ENCODE results near the gene ELOB.

ELOB gene

DNA sequence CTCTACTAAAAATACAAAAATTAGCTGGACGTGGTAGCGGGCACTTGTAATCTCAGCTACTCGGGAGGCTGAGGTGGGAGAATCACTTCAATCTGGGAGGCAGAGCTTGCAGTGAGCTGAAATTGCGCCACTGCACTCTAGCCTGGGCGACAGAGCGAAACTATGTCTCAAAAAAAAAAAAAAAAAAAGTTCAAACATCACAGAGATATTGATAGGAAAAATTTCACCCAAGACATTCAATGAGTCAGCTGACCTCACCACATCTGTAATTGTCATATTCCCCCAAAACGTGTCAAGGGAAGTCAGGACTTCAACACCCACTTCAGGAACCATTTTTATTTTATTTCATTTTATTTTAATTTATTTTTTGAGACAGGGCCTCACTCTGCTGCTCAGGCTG, 49.0 kb downstream of the ELOB start:
- no peak for DNase-seq
- Histone ChIP-seq H3K27me3 (ENCODE audit: control insufficient read depth in 1 of 2, insufficient read depth in 1 of 2, low read length in 2 of 2) (peaks cover 15 to 19% of the 10 kb centered on the region in 2 experiments), H3K36me3 (ENCODE audit: control insufficient read depth in 1 of 2, insufficient read depth in 2 of 2, low read depth in 1 of 2, low read length in 2 of 2) (no peaks in the 10 kb centered on the region), H3K4me3 (ENCODE audit: insufficient read depth in 1 of 2, low read depth in 1 of 2, low read length in 2 of 2) (no peak overlapping the region), H3K9ac (ENCODE audit: low read length) (no peak overlapping the region), H3K14ac (ENCODE audit: low read length in 2 of 2) (no peak overlapping the region), H2BK5ac (ENCODE audit: low read depth, low read length, poor library complexity, severe bottlenecking) (no peak overlapping the region), H2BK15ac (ENCODE audit: low read depth, poor library complexity, severe bottlenecking) (no peak overlapping the region), H3K79me1 (replicated peaks; ENCODE audit: low read length, poor library complexity, severe bottlenecking) (no peaks in the 10 kb centered on the region), H4K8ac (ENCODE audit: low read length) (no peak overlapping the region), H3K9me3 (ENCODE audit: control insufficient read depth, low read length) (no peaks in the 10 kb centered on the region), H3K23ac (ENCODE audit: low read length in 2 of 2) (no peak overlapping the region), H3K4ac (ENCODE audit: low read depth in 1 of 2, low read length in 2 of 2) (no peak overlapping the region), H2BK120ac (ENCODE audit: low read depth, low read length) (no peak overlapping the region), H3K18ac (ENCODE audit: low read depth in 1 of 2, low read length in 2 of 2) (no peak overlapping the region), H3K4me2 (ENCODE audit: low read length, poor library complexity, severe bottlenecking) (no peak overlapping the region), H4K91ac (ENCODE audit: low read length) (no peak overlapping the region), H3K27ac (ENCODE audit: low read length, poor library complexity, severe bottlenecking) (no peak overlapping the region), H2BK12ac (ENCODE audit: low read length in 2 of 2) (no peak overlapping the region), H2AFZ (ENCODE audit: low read depth, low read length) (no peak overlapping the region), H3K4me1 (ENCODE audit: control insufficient read depth, insufficient read depth, low read depth, low read length) (no peaks in the 10 kb centered on the region), H2AK5ac (ENCODE audit: low read length, severe bottlenecking) (no peak overlapping the region)
- 95% methylated on average over 7 of the region's 7 CpGs for WGBS

DNA sequence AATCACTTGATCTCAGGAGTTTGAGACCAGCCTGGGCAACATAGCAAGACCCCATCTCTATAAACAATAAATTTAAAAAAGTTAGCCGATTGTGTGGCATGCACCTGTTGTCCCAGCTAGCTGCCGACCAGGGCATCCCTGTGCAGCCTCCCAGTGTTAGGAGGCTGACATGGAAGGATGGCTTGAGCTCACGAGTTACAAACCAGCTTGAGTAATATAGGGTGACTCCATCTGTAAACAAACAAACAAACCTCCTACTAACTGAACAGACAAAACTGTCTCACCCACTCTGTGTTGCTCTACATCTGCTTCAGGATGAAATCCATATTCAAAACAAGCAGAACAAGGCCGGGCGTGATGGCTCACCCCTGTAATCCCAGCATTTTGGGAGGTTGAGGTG, 50.2 kb downstream of the ELOB start:
- Histone ChIP-seq H4K91ac (ENCODE audit: low read length) (no peak overlapping the region), H2AK5ac (ENCODE audit: low read length, severe bottlenecking) (no peak overlapping the region), H2AFZ (ENCODE audit: low read depth, low read length) (no peak overlapping the region), H3K27ac (ENCODE audit: low read length, poor library complexity, severe bottlenecking) (no peak overlapping the region), H3K4ac (ENCODE audit: low read depth in 1 of 2, low read length in 2 of 2) (no peak overlapping the region), H3K9ac (ENCODE audit: low read length) (no peak overlapping the region), H2BK120ac (ENCODE audit: low read depth, low read length) (no peak overlapping the region), H2BK15ac (ENCODE audit: low read depth, poor library complexity, severe bottlenecking) (no peak overlapping the region), H3K14ac (ENCODE audit: low read length in 2 of 2) (no peak overlapping the region), H3K27me3 (ENCODE audit: control insufficient read depth in 1 of 2, insufficient read depth in 1 of 2, low read length in 2 of 2) (peaks cover 12 to 19% of the 10 kb centered on the region in 2 experiments), H2BK5ac (ENCODE audit: low read depth, low read length, poor library complexity, severe bottlenecking) (no peak overlapping the region), H3K36me3 (ENCODE audit: control insufficient read depth in 1 of 2, insufficient read depth in 2 of 2, low read depth in 1 of 2, low read length in 2 of 2) (no peaks in the 10 kb centered on the region), H4K8ac (ENCODE audit: low read length) (no peak overlapping the region), H2BK12ac (ENCODE audit: low read length in 2 of 2) (no peak overlapping the region), H3K4me1 (ENCODE audit: control insufficient read depth, insufficient read depth, low read depth, low read length) (no peaks in the 10 kb centered on the region), H3K4me3 (ENCODE audit: insufficient read depth in 1 of 2, low read depth in 1 of 2, low read length in 2 of 2) (no peak overlapping the region), H3K23ac (ENCODE audit: low read length in 2 of 2) (no peak overlapping the region), H3K79me1 (replicated peaks; ENCODE audit: low read length, poor library complexity, severe bottlenecking) (no peaks in the 10 kb centered on the region), H3K9me3 (ENCODE audit: control insufficient read depth, low read length) (no peaks in the 10 kb centered on the region), H3K18ac (ENCODE audit: low read depth in 1 of 2, low read length in 2 of 2) (no peak overlapping the region), H3K4me2 (ENCODE audit: low read length, poor library complexity, severe bottlenecking) (no peak overlapping the region)
- no peak for DNase-seq
- 96% methylated on average over 5 of the region's 5 CpGs for WGBS

DNA sequence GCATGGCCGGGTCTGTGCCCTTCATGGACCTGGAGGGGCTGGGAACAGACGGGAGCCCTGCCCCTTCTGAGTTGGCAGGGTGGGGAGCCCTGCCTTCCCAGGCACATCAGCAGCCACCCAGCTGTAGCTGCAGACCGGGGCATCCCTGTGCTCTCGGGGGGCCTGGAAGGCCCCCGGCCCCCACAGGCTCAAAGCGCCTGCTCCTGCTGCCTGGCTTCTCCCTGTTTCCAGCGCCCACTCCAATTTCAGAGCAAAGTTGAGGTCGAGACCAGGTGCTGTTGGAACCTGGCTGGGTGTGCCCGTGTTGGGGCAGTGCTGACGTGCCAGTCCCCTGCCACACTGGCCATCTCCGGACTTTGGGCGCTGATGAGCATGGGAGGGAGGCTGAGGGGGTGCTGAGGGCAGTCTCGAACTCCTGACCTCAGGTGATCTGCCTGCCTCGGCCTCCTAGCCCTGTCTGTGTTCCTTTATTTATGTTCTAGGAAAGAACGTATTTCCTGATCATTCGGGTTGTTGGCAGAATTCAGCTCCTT, 52.2 kb downstream of the ELOB start:
- H3K4me1 ChIP-seq (ENCODE audit: control insufficient read depth, insufficient read depth, low read depth, low read length), result peaks cover 7% of the 10 kb centered on the region
- no peak overlapping the region for H2AK5ac ChIP-seq (ENCODE audit: low read length, severe bottlenecking)
- H3K4ac ChIP-seq (ENCODE audit: low read depth in 1 of 2, low read length in 2 of 2), result no peak overlapping the region
- 92% methylated on average over 16 of the region's 16 CpGs for WGBS
- no peak overlapping the region for H2AFZ ChIP-seq (ENCODE audit: low read depth, low read length)
- H2BK120ac ChIP-seq (ENCODE audit: low read depth, low read length), result no peak overlapping the region
- no peak overlapping the region for H3K4me2 ChIP-seq (ENCODE audit: low read length, poor library complexity, severe bottlenecking)
- no peak overlapping the region for H3K14ac ChIP-seq (ENCODE audit: low read length in 2 of 2)
- no peak overlapping the region for H2BK15ac ChIP-seq (ENCODE audit: low read depth, poor library complexity, severe bottlenecking)
- H3K18ac ChIP-seq (ENCODE audit: low read depth in 1 of 2, low read length in 2 of 2), result no peak overlapping the region
- H3K9me3 ChIP-seq (ENCODE audit: control insufficient read depth, low read length), result no peaks in the 10 kb centered on the region
- no peak overlapping the region for H3K9ac ChIP-seq (ENCODE audit: low read length)
- peaks cover 6 to 11% of the 10 kb centered on the region in 2 experiments for H3K27me3 ChIP-seq (ENCODE audit: control insufficient read depth in 1 of 2, insufficient read depth in 1 of 2, low read length in 2 of 2)
- H3K23ac ChIP-seq (ENCODE audit: low read length in 2 of 2), result no peak overlapping the region
- DNase-seq, result no peak
- H4K91ac ChIP-seq (ENCODE audit: low read length), result no peak overlapping the region
- H4K8ac ChIP-seq (ENCODE audit: low read length), result no peak overlapping the region
- H2BK12ac ChIP-seq (ENCODE audit: low read length in 2 of 2), result no peak overlapping the region
- H3K79me1 ChIP-seq (replicated peaks; ENCODE audit: low read length, poor library complexity, severe bottlenecking), result no peaks in the 10 kb centered on the region
- no peak overlapping the region for H3K4me3 ChIP-seq (ENCODE audit: insufficient read depth in 1 of 2, low read depth in 1 of 2, low read length in 2 of 2)
- H3K27ac ChIP-seq (ENCODE audit: low read length, poor library complexity, severe bottlenecking), result no peak overlapping the region
- no peaks in the 10 kb centered on the region for H3K36me3 ChIP-seq (ENCODE audit: control insufficient read depth in 1 of 2, insufficient read depth in 2 of 2, low read depth in 1 of 2, low read length in 2 of 2)
- no peak overlapping the region for H2BK5ac ChIP-seq (ENCODE audit: low read depth, low read length, poor library complexity, severe bottlenecking)

DNA sequence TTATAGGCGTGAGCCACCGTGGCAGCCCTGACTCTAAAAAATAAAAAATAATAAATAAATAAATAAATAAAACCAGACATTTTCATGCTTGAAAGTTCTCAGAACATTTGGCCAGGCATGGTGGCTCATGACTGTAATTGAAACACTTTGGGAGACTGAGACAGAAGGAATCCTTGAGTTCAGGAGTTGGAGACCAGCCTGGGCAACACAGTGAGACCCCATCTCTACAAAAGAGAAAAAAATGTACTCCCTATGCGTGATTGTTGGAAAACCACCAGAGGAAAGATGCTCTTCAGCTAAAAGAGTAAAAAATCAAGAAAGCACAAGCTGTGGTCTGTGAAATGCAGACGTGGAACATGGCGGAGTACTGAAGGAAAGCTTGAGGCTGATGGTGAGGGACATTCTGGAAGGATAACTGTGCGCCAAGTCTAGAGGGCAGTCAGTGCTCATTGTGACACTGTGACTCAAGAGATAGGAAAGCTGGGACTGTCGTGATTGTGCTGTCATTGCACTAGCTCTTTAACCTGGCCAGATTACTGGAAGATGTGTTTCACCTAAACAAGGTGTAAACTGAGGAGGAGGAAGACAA, 52.9 kb downstream of the ELOB start:
- peaks cover 14% of the 10 kb centered on the region for H3K4me1 ChIP-seq (ENCODE audit: control insufficient read depth, insufficient read depth, low read depth, low read length)
- no peak overlapping the region for H3K27ac ChIP-seq (ENCODE audit: low read length, poor library complexity, severe bottlenecking)
- no peak overlapping the region for H3K18ac ChIP-seq (ENCODE audit: low read depth in 1 of 2, low read length in 2 of 2)
- no peak overlapping the region for H3K4me2 ChIP-seq (ENCODE audit: low read length, poor library complexity, severe bottlenecking)
- H3K4me3 ChIP-seq (ENCODE audit: insufficient read depth in 1 of 2, low read depth in 1 of 2, low read length in 2 of 2), result no peak overlapping the region
- H2AK5ac ChIP-seq (ENCODE audit: low read length, severe bottlenecking), result no peak overlapping the region
- H4K91ac ChIP-seq (ENCODE audit: low read length), result no peak overlapping the region
- H2BK5ac ChIP-seq (ENCODE audit: low read depth, low read length, poor library complexity, severe bottlenecking), result no peak overlapping the region
- H2BK120ac ChIP-seq (ENCODE audit: low read depth, low read length), result no peak overlapping the region
- H3K27me3 ChIP-seq (ENCODE audit: control insufficient read depth in 1 of 2, insufficient read depth in 1 of 2, low read length in 2 of 2), result peaks cover 6 to 11% of the 10 kb centered on the region in 2 experiments
- no peak for DNase-seq
- no peak overlapping the region for H2AFZ ChIP-seq (ENCODE audit: low read depth, low read length)
- no peak overlapping the region for H3K4ac ChIP-seq (ENCODE audit: low read depth in 1 of 2, low read length in 2 of 2)
- H3K36me3 ChIP-seq (ENCODE audit: control insufficient read depth in 1 of 2, insufficient read depth in 2 of 2, low read depth in 1 of 2, low read length in 2 of 2), result no peaks in the 10 kb centered on the region
- 92% methylated on average over 5 of the region's 7 CpGs for WGBS
- no peak overlapping the region for H3K23ac ChIP-seq (ENCODE audit: low read length in 2 of 2)
- no peak overlapping the region for H3K14ac ChIP-seq (ENCODE audit: low read length in 2 of 2)
- H3K9ac ChIP-seq (ENCODE audit: low read length), result no peak overlapping the region
- no peak overlapping the region for H2BK12ac ChIP-seq (ENCODE audit: low read length in 2 of 2)
- H3K9me3 ChIP-seq (ENCODE audit: control insufficient read depth, low read length), result no peaks in the 10 kb centered on the region
- no peak overlapping the region for H4K8ac ChIP-seq (ENCODE audit: low read length)
- H2BK15ac ChIP-seq (ENCODE audit: low read depth, poor library complexity, severe bottlenecking), result no peak overlapping the region
- no peaks in the 10 kb centered on the region for H3K79me1 ChIP-seq (replicated peaks; ENCODE audit: low read length, poor library complexity, severe bottlenecking)
